Uterus (tissue), 2 donors: Measurements from ENCODE around the gene ZNF407.

Experiments used
- CTCF ChIP-seq, 4 experiments: fragments of 200-600 bp in 2 of 4; fragments of 450-650 bp in 2 of 4; sonication (generic) in 2 of 4; IDR thresholded peaks; one replicate each; pipeline ENCODE4 v1.5.1; 2016 to 2019; ENCODE audit warnings: antibody characterized with exemption in 4 of 4, mild to moderate bottlenecking in 2 of 4, moderate library complexity in 1 of 4
- POLR2A ChIP-seq, 2 donors: fragments of 450-650 bp; IDR thresholded peaks; one replicate each; pipeline ENCODE4 v1.6.1; 2016; ENCODE audit warnings: antibody characterized with exemption in 2 of 2, mild to moderate bottlenecking in 1 of 2, moderate library complexity in 1 of 2

GRCh38 chr18:74902147-74902455, 304.4 kb downstream of the ZNF407 start:
- TF ChIP-seq CTCF (IDR thresholded peaks at IDR 0.05) = no peak
- no peak for TF ChIP-seq POLR2A (IDR thresholded peaks at IDR 0.05)
